Activated CD8-positive, alpha-beta memory T cell treated with anti-CD3 and anti-CD28 coated beads, Interleukin-2, amount 50 U/mL, for 4 hours (primary cell): ENCODE data around the gene RPRD1A.
A peak's percentile ranks its signal among the peaks of the same experiment; 100 is the strongest.
"Not testable (repeated sequence)": the region's sequence is repeated elsewhere in the genome, so short reads cannot be mapped to it uniquely, and the experiment has no call there.

Experiments
- DNase-seq: peaks from one replicate; pipeline ENCODE4 v3.0.0-alpha.2; 2020

Gene RPRD1A

DNA sequence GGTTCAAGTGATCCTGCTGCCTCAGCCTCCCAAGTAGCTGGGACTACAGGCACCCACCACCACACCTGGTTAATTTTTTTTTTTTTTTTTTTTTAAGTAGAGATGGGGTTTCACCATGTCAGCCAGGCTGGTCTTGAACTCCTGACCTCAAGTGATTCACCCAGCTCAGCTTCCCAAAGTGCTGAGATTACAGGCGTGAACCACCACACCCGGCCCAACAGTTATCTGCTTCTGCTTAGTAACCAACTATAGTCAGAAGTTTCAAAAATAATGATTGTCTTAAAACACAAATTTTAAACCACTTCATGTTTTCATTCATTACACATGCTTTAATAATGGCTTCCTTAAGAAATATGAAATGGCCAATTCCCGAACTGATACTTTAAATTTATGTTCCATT lies 43.1 kb downstream of the RPRD1A start:
- not testable (repeated sequence) for DNase-seq

DNA sequence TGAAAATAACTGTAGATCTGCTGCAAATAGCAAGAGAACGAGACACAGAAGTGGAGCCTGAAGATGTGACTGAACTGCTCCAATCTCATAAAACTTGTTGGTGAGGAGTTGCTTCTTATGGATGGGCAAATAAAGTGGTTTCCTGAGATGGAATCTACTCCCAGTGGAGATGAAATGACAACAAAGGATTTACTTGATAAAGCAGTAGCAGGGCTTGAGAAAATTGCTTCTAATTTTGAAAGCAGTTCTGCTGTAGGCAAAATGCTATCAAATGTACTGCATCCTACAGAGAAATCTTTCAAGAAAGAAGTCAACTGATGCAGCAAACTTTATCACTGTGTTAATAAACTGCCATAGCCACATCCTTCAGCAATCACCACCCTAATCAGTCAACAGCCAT lies 44.0 kb downstream of the RPRD1A start:
- no peak for DNase-seq

DNA sequence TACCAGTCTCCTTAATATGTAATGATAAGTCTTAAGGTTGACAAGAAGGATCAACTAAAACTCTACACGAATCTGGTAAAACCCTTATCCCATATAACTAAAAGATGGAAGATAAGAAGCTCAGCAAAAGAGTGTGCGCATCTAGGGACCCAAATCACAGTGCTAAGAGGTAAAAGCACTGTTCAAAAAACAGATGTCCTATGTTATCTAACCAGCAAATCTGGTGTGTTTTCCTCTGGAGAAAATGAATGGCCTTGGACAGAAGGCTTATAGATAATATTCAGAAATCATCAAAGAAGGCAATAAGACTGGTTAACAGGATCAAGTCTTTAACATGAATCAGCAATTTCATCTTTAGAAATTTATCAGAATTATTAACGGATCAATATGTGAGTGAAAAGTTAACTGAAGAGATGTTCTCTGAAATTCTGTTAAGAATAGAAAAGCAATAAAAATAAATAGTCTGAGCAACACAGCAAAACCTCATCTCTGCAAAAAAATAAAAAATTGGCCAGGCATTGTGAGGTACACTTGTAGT lies 47.1 kb downstream of the RPRD1A start:
- no peak for DNase-seq

DNA sequence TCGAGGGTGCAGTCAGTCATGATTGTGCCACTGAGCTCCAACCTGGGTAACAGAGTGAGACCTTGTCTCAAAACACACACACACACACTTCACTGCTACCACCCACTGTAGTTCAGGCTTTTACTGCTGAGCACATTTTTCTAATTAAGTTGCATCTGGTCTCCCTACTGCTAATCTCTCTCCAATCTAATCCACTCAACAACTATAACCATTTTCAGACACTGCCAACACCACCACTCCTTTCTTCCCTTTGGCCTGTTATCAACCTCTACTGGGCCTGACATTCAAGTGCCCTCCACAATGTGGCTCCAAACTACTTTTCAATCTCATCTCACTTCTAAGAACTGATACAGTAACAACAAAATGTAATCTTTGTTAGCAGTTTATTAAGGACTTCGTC lies 50.1 kb downstream of the RPRD1A start:
- DNase-seq: no peak

DNA sequence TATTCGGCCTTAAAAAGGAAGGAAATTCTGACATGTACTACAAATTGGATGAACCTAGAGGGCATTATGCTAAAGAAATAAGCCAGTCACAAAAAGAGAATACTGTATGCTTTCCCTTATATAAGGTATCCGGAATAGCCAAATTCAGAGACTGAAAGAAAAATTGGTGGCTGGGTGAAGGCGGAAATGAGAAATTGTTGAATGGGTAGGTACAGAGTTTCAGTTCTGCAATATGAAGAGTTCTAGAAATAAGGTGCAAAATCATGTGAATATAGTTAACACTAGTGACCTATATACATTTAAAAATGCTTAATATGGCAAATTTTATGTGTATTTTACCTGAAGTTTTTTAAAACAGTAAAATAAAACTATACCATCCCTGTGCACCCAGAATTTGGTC lies 51.7 kb downstream of the RPRD1A start:
- no peak for DNase-seq

DNA sequence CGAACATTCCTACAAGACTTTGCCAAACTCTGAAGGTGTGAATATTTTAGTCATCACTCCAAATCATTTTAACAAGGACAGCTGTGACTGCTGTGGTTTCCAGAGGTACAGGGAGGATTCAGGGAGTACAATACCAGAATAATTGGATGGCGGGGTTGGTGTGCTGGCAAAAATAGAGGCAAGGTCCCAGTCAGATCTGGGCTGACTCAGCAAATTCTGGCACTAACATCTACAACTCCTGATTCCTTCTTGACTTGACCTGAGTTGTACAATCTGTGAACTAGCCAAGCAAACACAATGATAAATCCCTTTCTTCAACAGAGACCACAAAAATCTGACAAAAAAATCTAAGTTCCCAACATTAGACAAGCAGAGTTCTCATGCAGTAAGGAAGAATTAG lies 54.5 kb downstream of the RPRD1A start:
- DNase-seq: no peak

DNA sequence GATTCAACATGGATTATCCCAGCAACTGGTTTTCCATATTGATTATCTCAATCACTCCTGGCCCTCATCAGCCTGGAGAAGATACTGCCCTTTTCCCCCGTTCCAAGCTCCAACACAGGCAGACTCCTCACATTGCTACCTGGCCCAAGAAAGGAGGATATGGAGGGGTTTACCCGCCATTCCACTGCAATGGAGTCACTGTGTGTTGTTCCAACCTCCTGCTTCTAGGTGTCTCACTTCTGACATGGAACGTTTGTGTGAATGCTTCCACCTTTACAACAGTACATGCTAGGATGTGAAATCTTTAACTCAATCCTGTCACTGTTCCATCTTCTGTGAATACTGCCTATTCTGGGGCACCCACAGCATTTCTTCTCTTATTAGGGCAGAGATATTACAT lies 58.1 kb downstream of the RPRD1A start:
- no peak for DNase-seq

DNA sequence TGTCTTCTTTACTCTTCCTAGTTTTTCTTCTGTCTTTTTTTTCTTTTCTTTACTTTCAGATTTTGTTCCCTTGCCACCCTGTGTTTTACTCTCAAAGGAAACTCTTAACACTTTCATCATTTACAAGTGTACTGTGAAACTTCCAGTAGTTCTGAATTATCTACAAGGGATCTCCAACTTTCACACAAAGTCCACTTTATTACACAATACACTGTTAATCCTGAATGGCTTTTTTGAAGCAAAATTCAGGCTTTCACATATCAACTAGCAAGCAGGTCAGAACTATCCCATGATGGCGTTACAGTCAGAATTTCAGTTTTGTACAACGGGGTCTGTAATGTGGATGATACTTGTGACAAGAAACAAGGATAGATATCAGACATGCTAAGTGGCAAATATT lies 60.4 kb downstream of the RPRD1A start:
- no peak for DNase-seq

DNA sequence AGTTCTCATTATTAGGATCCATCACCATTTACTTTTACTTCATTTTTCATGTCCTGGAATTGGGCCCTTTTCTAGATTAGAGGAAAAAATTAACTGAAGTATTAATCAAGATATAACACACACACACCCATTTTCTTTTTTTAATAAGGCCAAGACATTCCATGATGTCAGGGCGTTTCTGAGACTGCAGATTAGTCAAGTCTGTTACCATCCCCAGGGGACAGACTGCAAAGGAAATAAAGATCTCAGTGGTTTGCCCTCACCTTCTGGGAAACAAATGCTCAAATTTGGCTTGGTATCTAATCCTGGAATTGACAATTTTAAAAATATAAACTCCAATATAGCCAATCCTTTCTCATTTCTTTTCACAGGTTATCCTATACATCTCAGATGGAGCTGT lies 67.4 kb downstream of the RPRD1A start:
- no peak for DNase-seq

DNA sequence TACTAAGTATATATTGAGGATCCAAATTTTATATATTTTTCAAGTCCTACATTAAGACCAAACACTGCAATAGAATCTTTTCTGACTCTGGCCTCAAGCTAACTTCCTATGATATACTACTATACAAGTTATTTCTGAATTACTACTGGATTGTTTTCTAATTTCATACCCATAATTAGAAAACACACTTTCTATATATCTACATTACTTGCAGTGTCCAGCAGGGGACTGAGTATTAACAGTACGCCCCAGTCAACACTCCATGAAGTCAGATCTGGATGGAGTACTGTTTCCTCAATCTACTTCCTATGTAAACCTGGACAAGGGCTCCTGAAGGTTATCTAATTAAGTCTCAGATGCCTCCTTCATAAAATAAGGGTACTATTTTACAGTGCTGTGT lies 68.4 kb downstream of the RPRD1A start:
- DNase-seq: no peak

DNA sequence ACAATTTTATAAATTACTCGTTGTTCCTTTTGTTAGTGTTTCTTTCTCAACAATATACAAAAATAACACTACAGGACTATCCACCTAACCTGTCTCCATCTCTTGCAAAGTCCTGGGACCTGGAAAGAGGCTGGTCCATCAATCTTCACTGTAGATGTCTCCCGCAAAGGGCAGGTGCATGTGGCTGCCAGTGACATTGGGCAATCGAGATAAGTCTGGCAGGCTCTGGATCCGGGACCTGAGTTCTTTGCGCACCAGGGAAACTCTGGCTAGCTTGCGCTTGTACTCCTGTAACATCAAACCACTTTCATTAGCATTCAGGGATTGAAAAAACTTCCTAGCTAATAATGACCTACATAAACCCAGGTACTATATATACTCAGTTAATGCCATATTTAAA lies 74.3 kb downstream of the RPRD1A start:
- no peak for DNase-seq

DNA sequence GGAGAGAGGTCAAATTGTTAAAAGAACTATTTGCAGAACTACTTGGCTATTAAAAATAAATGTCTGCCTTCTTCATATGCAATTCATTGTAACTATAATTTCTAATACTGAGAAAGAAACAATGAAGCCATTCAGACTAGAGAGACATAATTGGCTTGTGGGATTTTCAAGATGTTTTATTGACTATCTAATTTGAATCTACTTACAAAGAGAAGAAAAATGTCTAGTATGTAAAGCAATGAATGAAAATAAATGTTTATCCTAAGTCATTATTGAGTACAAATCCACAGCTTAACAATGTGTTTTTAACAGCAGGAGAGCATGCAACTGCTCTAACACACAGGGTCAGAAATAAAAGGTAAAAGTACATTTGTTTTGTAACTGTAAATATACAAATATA lies 75.7 kb downstream of the RPRD1A start:
- no peak for DNase-seq

DNA sequence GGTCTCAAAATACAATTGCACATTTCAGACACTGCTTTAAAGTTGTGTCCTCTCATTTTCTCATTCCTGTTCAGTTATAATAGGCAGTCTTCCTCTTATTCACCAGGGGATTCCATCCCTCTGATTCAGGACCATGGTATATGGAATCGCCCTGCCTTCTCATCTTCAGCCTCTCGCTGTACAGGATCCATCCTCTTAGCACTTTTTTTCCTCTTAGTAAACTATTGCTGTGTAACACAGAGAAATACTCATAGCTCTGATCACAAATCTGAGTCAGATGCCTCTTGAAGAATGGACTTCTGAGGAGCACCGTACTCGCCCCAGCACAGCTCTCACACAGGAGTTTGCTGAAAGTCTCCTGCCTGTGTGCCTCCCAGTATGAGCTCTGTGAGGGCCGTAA lies 83.5 kb downstream of the RPRD1A start:
- no peak for DNase-seq

DNA sequence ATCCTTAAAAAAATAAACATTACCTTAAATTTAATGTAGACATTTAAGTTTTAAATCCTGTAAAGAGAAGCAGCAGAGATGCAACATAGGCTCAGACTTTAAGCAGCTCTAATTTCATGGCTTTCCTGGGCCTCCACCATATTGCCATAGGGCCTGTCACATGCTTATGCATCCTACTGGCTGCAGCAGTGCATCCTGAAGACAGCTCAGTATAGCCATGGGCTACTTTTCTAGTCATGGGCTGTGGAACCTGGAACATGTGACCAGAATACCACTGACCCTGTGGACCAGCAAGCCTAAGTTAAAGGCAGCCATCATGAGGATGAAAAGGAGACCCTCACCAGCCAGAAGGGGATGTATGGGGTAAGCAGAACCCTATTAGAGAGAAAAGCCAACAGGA lies 84.2 kb downstream of the RPRD1A start:
- no peak for DNase-seq

DNA sequence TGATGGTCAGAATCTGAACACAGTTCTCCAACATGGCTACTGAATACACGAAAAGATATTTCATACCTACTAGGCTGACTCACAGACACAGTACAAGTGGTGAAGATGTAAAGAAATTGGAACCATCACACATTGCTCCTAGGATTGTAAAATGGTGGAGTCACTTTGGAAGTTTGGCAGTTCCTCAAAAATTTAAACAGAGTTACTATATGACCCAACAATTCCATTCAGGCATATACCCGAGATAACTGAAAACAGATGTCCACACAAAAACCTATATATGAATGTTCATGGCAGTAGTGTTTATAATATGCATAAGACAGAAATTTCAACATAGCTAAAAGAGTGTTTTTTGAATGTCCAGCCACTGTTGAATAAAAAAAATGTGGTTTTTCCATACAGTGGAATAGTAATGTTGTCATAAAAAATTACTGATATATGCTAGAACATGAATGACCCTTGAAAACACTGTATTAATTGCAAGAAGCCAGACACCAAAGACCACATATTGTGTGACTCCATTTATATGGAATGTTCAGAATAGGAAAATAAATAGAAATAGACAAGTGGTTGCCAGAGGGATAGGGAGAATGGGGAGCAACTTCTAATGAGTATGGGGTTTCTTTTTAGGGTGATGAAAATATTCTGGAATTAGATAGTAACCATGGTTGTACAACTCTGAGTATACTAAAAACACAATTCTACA lies 84.8 kb downstream of the RPRD1A start:
- DNase-seq: no peak

DNA sequence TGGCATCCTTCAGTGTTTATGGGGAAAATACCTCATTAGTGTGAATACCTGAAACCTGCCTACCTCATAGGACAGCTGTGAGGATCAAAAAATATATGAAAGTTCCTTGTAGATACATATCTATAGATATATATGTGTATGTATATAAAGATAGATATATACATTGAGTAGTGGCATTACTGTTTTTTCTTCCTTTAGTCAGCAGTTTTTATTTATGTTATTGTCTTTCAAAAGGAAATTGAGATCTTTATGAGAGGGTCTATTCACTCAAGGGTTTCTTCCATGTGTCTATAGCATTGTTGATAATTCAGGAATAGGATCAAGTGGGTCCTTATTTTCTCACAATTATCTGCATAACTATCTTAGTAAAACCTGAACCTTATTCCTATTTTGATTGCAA lies 88.2 kb downstream of the RPRD1A start:
- no peak for DNase-seq

DNA sequence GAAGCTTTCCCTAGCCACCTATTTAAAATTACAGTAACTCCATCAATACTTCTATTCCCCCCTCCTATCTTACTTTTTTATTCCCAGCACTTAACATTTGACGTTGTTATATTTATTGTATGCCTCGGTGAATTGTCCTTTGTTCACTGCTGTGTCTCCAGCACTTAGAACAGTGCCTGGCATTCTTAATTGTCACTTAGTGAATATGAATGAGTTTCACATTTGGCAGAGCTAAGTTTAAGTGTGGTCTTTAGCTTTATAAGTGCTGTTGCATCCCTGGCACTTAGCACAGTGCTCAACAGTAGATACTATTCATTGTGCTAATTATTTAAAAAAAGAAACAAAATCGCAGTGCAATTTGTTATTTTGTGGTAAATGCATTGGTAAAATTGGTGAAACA lies 93.2 kb downstream of the RPRD1A start:
- no peak for DNase-seq

DNA sequence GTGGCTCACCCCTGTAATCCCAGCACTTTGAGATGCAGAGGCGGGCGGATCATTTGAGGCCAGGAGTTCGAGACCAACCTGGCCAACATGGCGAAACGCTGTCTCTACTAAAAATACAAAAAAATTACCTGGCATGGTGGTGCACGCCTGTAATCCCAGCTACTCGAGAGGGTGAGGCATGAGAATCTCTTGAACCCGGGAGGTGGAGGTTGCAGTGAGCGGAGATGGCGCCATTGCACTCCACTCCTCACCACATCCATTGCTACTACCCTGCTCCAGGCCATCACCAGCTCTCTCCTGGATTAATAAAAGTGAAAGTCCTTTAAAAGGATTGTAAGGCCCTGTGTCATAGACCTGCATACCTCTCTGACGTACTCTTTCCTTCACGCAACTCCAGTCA lies 93.7 kb downstream of the RPRD1A start:
- DNase-seq: no peak

DNA sequence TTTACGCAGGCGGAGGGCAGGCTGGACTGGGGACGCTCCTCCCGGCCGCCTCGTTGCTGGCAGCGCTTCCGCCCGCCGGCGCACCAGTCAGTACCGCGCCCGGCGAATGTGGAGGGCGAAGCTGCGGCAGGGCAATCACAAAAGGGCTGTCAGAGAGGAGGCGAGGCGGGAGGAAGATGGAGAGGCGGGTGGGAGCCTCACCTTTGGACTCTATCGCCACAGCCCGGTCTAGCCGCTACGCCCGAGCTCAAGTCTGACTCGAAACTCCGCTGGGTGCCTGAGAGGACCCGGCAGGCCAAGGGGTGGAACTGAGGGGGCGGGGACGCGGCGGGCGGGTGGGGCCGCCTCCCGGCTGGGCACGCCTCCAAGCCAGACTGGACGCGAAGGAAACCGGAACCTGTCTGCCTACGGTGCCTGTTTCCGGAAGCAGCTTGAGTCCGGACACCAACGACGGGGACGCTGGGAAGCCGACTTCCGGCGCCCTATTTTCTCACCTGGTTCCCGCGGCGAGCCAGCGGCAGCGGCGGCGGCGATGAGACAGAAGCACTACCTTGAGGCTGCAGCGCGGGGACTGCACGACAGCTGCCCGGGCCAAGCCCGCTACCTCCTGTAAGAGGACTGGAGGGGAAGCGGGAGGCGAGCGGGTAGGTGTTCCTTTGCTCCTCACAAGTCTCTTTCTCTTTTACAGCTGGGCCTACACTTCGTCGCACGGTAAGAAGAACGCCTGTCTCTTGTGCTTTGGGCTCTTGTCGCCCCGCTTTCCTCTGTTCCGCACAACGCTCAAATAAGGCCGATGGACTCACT lies 95.0 kb downstream of the RPRD1A start, which contains the start of gene RMP24:
RMP24 (plus strand) TSS at position 483 of the 804 bp plus-strand sequence.
- DNase-seq: peak; percentile 88

DNA sequence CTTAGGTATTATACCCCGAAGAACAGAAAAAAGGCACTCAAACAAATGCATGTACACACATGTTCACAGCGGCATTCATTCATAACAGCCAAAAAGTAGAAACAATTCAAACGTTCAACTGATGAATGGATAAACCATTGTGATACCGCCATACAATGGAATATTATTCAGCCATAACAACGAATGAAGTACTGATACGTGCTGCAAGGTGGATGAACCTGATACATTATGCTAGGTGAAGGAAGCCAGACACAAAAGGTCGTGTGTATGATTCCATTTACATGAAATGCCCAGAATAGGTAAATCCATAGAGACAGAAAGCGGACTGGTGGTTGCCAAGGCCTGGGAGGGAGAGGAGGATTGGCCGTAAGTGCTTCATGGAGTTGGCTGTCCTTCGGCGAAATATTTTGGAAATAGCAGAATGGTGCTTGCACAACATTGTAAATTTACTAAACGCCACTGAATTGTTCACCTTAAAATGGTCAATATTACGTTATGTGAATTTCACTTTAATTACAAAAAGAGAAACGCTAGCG lies 95.6 kb downstream of the RPRD1A start:
- DNase-seq: no peak

DNA sequence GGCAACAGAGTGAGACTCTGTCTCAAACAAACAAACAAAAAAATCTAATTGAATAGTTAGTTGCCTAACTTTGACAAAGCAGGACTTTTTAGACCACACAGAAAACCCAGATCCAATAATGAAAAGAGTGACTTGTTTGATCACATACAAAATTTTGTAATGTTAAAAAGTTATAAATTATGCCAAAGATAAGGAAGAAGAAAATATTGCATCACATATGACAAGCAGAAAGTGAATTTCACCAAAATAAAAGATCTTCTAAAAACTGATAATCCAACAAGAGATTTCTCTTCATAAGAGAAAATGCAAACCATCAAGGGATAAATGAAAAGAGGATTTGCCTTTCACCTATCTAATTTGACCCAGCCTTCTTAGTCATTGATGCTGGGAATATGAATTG lies 97.7 kb downstream of the RPRD1A start:
- no peak for DNase-seq

DNA sequence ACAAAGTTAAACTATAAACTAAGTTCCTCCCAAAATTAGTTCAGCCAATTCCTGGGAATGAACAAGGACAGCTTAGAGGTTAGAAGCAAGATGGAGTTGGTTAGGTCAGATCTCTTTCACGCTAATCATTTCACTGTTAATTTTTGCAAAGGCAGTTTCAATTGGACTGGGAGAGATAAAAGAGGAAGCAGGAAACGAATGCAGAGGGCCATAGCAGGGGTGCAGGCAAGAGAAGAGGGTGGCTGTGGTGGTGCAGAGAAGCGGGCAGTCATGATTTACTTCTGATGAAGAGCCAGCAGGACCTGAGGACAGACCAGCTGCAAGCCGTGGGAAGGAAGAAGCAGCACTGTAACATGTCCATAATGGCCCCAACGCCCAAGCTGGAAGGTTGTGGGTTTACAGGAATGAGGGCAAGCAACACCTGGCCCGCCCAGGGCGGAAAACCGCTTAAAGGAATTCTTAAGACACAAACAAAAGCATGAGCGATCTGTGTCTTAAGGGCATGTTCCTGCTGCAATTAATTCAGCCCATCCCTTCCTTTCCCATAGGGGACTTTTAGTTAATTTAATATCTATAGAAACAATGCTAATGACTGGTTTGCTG lies 99.0 kb downstream of the RPRD1A start:
- DNase-seq: no peak

DNA sequence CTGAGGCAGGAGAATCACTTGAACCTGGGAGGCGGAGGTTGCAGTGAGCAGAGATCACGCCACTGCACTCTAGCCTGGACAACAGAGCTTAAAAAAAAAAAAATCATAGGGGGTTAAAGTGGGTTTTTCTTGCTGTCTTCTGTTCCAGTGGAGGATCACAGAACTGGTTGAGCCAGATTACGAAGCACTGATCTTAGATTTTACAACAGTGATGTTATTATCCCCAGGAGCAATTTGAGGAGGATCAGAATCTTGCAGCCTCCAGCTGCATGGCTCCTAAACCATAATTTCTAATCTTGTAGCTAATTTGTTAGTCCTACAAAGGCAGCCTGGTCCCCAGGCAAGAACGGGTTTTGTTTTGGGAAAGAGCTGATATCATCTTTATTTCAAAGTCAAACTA lies 99.5 kb downstream of the RPRD1A start:
- DNase-seq: not testable (repeated sequence)

DNA sequence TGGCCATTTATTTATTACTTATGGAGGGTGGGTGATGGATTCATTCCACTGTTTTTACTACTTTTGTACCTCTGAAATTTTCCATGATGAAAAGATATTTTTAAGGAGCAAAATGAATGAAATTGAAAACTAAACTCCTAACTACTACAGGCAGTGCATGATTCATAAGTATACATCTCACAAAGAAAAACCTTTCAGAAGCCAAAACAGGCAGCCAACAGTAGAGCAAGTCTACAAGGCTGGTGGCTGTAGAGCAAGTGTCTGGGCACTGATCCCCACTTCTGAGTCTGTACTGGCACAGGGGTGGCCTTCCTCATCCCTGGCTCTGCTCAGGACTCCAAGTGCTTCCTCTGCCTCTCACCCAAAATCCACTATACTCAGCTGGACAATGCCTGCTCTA lies 103.0 kb downstream of the RPRD1A start:
- no peak for DNase-seq
